ENCODE data around the gene KRTAP4-1. TPM values are rescaled to one million over a fixed set of nuclear protein-coding genes. Genes with fewer than 3 reads are reported as not detected.
"Not testable (repeated sequence)": the region's sequence is repeated elsewhere in the genome, so short reads cannot be mapped to it uniquely, and the experiment has no call there.

KRTAP4-1 gene
- total and polyA plus RNA-seq, 2 donors (not counting 3 experiments of a cell fraction or from before 2014, with no cell fraction given): not detected

- H3K4me1 ChIP-seq (ENCODE audit: control insufficient read depth, extremely low read depth, insufficient read depth, low read length): no peaks in the 10 kb centered on the region
- no peak within 1 kb of the TSS for H3K4me2 ChIP-seq (ENCODE audit: insufficient read depth, low read length)
- intact Hi-C loops (cut with micrococcal nuclease): no loop called here
- no peaks in the 10 kb centered on the region for H3K79me2 ChIP-seq (ENCODE audit: control insufficient read depth, insufficient read depth, low read length)
- no peak within 1 kb of the TSS for H3K27ac ChIP-seq (ENCODE audit: insufficient read depth, low read depth, low read length)
- H3K4me3 ChIP-seq (replicated peaks in 1 of 3; ENCODE audit: insufficient read depth in 1 of 3, low read depth in 1 of 3, low read length in 3 of 3): no peak within 1 kb of the TSS
- FAIRE-seq (no peak), DNase-seq (ENCODE audit: low read depth, low spot score) (no peak)
- no TSS peak for BruUV-seq (replicated peaks)
- no peaks in the 10 kb centered on the region for H3K9me3 ChIP-seq (replicated peaks; ENCODE audit: control insufficient read depth, insufficient read depth, low read length)
- no peaks in the 10 kb centered on the region for H3K36me3 ChIP-seq (ENCODE audit: control insufficient read depth in 2 of 2, extremely low read depth in 1 of 2, insufficient read depth in 2 of 2, low read length in 2 of 2)
- TF ChIP-seq FOS (IDR thresholded peaks at IDR 0.05; ENCODE audit: borderline replicate concordance, insufficient read depth, low read length) (no peak), MYC (IDR thresholded peaks at IDR 0.05; ENCODE audit: low read depth, low read length) (no peak), MAX (IDR thresholded peaks at IDR 0.05; ENCODE audit: insufficient read depth, insufficient read length) (no peak), EZH2 (IDR thresholded peaks at IDR 0.05; ENCODE audit: borderline replicate concordance, low read depth, low read length, severe bottlenecking) (no peak), CTCF (IDR thresholded peaks at IDR 0.05; ENCODE audit: extremely low read depth in 1 of 2, insufficient read depth in 1 of 2, low read depth in 1 of 2, low read length in 2 of 2) (no peak), JUN (IDR thresholded peaks at IDR 0.05; ENCODE audit: borderline replicate concordance, insufficient read depth, insufficient read length, low read depth) (no peak), GATA2 (IDR thresholded peaks at IDR 0.05; ENCODE audit: insufficient read depth, insufficient read length, low read depth, low read length) (no peak), POLR2A (IDR thresholded peaks at IDR 0.05; ENCODE audit: low read depth, low read length) (no peak), POLR2AphosphoS5 (IDR thresholded peaks at IDR 0.05; ENCODE audit: insufficient read depth, low read depth, low read length) (no peak)
- no peaks in the 10 kb centered on the region for H4K20me1 ChIP-seq (replicated peaks; ENCODE audit: control insufficient read depth, extremely low read depth, insufficient read depth, low read length)
- ChIA-PET POLR2A (no interaction called here), CTCF (no interaction called here)
- H3K9ac ChIP-seq (replicated peaks; ENCODE audit: extremely low read depth, insufficient read depth, low read length): no peak within 1 kb of the TSS
- dilution Hi-C loops (cut with MboI; ENCODE audit: extremely low pct_ligation_motif_present, low sequenced_read_pairs): no loop called here
- no peaks in the 10 kb centered on the region for H3K9me1 ChIP-seq (replicated peaks; ENCODE audit: control insufficient read depth, extremely low read depth, insufficient read depth, low read length)
- no peak within 1 kb of the TSS for H2AFZ ChIP-seq (ENCODE audit: low read depth, low read length)
- H3K27me3 ChIP-seq (ENCODE audit: control insufficient read depth in 2 of 2, insufficient read depth in 2 of 2, low read length in 2 of 2): no peaks in the 10 kb centered on the region
These were observed 44.2 kb downstream of the KRTAP4-1 start, which contains the start of gene KRTAP4-6 for GRCh38 chr17:41140360-41141131. KRTAP4-6 (minus strand) TSS chr17:41140544; CDS start chr17:41140487, 57 bp downstream.

DNA sequence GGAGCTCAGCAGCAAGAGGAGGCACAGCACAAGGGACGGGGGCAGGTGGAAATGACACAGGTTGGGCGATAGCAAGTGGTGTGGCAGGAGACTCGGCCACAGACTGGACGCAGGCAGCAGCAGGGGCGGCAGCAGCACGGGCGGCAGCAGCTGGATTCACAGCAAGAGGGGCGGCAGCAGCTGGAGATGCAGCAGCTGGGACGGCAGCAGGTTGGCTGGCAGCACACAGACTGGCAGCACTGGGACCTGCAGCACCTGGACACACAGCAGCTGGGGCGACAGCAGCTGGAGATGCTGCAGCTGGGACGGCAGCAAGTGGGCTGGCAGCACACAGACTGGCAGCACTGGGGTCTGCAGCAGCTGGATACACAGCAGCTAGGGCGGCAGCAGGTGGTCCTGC, 44.8 kb downstream of the KRTAP4-1 start:
- H3K4me3 ChIP-seq (replicated peaks in 1 of 3; ENCODE audit: insufficient read depth in 1 of 3, low read depth in 1 of 3, low read length in 3 of 3); intact Hi-C loops (cut with micrococcal nuclease); BruUV-seq (replicated peaks); H3K27ac ChIP-seq (ENCODE audit: insufficient read depth, low read depth, low read length); POLR2A ChIA-PET; H3K4me2 ChIP-seq (ENCODE audit: insufficient read depth, low read length); DNase-seq (ENCODE audit: low read depth, low spot score); H3K9ac ChIP-seq (replicated peaks; ENCODE audit: extremely low read depth, insufficient read depth, low read length); H3K27me3 ChIP-seq (ENCODE audit: control insufficient read depth in 2 of 2, insufficient read depth in 2 of 2, low read length in 2 of 2); H3K79me2 ChIP-seq (ENCODE audit: control insufficient read depth, insufficient read depth, low read length); FAIRE-seq; H3K36me3 ChIP-seq (ENCODE audit: control insufficient read depth in 2 of 2, extremely low read depth in 1 of 2, insufficient read depth in 2 of 2, low read length in 2 of 2); CTCF ChIA-PET; H3K9me1 ChIP-seq (replicated peaks; ENCODE audit: control insufficient read depth, extremely low read depth, insufficient read depth, low read length); H3K9me3 ChIP-seq (replicated peaks; ENCODE audit: control insufficient read depth, insufficient read depth, low read length); H3K4me1 ChIP-seq (ENCODE audit: control insufficient read depth, extremely low read depth, insufficient read depth, low read length); H4K20me1 ChIP-seq (replicated peaks; ENCODE audit: control insufficient read depth, extremely low read depth, insufficient read depth, low read length); dilution Hi-C loops (cut with MboI; ENCODE audit: extremely low pct_ligation_motif_present, low sequenced_read_pairs); H2AFZ ChIP-seq (ENCODE audit: low read depth, low read length): not testable (repeated sequence)
